ENCODE data around the gene CPNE8.

Gene CPNE8

GRCh38 chr12:38934078-38934584 lies 28.7 kb upstream of the CPNE8 start:
- TF ChIP-seq SIN3A (IDR thresholded peaks at IDR 0.05; ENCODE audit: borderline replicate concordance, insufficient read depth, low read length) (no peak), FOXP2 (optimal IDR thresholded peaks at IDR 0.05; ENCODE audit: borderline replicate concordance, extremely low read depth, extremely low read length, insufficient read depth) (no peak), TAF1 (IDR thresholded peaks at IDR 0.05; ENCODE audit: borderline replicate concordance, insufficient read depth, low read length) (no peak), REST (IDR thresholded peaks at IDR 0.05; ENCODE audit: insufficient read depth in 1 of 2, low read depth in 2 of 2, low read length in 2 of 2) (no peak), POLR2AphosphoS5 (IDR thresholded peaks at IDR 0.05; ENCODE audit: low read depth, low read length) (no peak)

- TF ChIP-seq FOXP2 (optimal IDR thresholded peaks at IDR 0.05; ENCODE audit: borderline replicate concordance, extremely low read depth, extremely low read length, insufficient read depth) (no peak), TAF1 (IDR thresholded peaks at IDR 0.05; ENCODE audit: borderline replicate concordance, insufficient read depth, low read length) (no peak), POLR2AphosphoS5 (IDR thresholded peaks at IDR 0.05; ENCODE audit: low read depth, low read length) (no peak), REST (IDR thresholded peaks at IDR 0.05; ENCODE audit: insufficient read depth in 1 of 2, low read depth in 2 of 2, low read length in 2 of 2) (no peak), SIN3A (IDR thresholded peaks at IDR 0.05; ENCODE audit: borderline replicate concordance, insufficient read depth, low read length) (no peak)
Observed at GRCh38 chr12:38932320-38932719, 26.9 kb upstream of the CPNE8 start.

GRCh38 chr12:38931461-38931860 lies 26.1 kb upstream of the CPNE8 start:
- TF ChIP-seq FOXP2 (optimal IDR thresholded peaks at IDR 0.05; ENCODE audit: borderline replicate concordance, extremely low read depth, extremely low read length, insufficient read depth): no peak
- no peak for TF ChIP-seq REST (IDR thresholded peaks at IDR 0.05; ENCODE audit: insufficient read depth in 1 of 2, low read depth in 2 of 2, low read length in 2 of 2)
- TF ChIP-seq SIN3A (IDR thresholded peaks at IDR 0.05; ENCODE audit: borderline replicate concordance, insufficient read depth, low read length): no peak
- TF ChIP-seq TAF1 (IDR thresholded peaks at IDR 0.05; ENCODE audit: borderline replicate concordance, insufficient read depth, low read length): no peak
- no peak for TF ChIP-seq POLR2AphosphoS5 (IDR thresholded peaks at IDR 0.05; ENCODE audit: low read depth, low read length)

- TF ChIP-seq SIN3A (IDR thresholded peaks at IDR 0.05; ENCODE audit: borderline replicate concordance, insufficient read depth, low read length) (no peak), POLR2AphosphoS5 (IDR thresholded peaks at IDR 0.05; ENCODE audit: low read depth, low read length) (no peak), TAF1 (IDR thresholded peaks at IDR 0.05; ENCODE audit: borderline replicate concordance, insufficient read depth, low read length) (no peak), FOXP2 (optimal IDR thresholded peaks at IDR 0.05; ENCODE audit: borderline replicate concordance, extremely low read depth, extremely low read length, insufficient read depth) (no peak), REST (IDR thresholded peaks at IDR 0.05; ENCODE audit: insufficient read depth in 1 of 2, low read depth in 2 of 2, low read length in 2 of 2) (no peak)
Observed at GRCh38 chr12:38930990-38931389, 25.6 kb upstream of the CPNE8 start.

GRCh38 chr12:38926501-38926900 lies 21.1 kb upstream of the CPNE8 start:
- TF ChIP-seq SIN3A (IDR thresholded peaks at IDR 0.05; ENCODE audit: borderline replicate concordance, insufficient read depth, low read length): no peak
- TF ChIP-seq REST (IDR thresholded peaks at IDR 0.05; ENCODE audit: insufficient read depth in 1 of 2, low read depth in 2 of 2, low read length in 2 of 2): no peak
- TF ChIP-seq TAF1 (IDR thresholded peaks at IDR 0.05; ENCODE audit: borderline replicate concordance, insufficient read depth, low read length): no peak
- no peak for TF ChIP-seq FOXP2 (optimal IDR thresholded peaks at IDR 0.05; ENCODE audit: borderline replicate concordance, extremely low read depth, extremely low read length, insufficient read depth)

Data from PFSK-1 (cell line).